Neural crest cell (in vitro differentiated cells): Measurements from ENCODE around the gene FPR2. TPM values are rescaled to one million over a fixed set of nuclear protein-coding genes. Genes with fewer than 3 reads are reported as not detected.

ENCODE experiments used
- DNase-seq: peaks from one replicate; pipeline ENCODE4 v3.0.0; 2021; ENCODE audit warnings: low read depth, mixed read lengths, low spot score
- H3K27ac Mint-ChIP-seq: one replicate; pipeline ENCODE4 v1.8.0; 2021; ENCODE audit warnings: mild to moderate bottlenecking, mixed read lengths; ENCODE audit not compliant: unreplicated experiment
- H3K27me3 Mint-ChIP-seq: 2 replicates; pipeline ENCODE4 v1.8.0; 2021; ENCODE audit warnings: low read depth, mild to moderate bottlenecking, mixed read lengths
- H3K36me3 Mint-ChIP-seq: 2 replicates; pipeline ENCODE4 v1.8.0; 2021; ENCODE audit warnings: low read depth, mild to moderate bottlenecking, mixed read lengths
- H3K4me1 Mint-ChIP-seq: 2 replicates; pipeline ENCODE4 v1.8.0; 2021; ENCODE audit warnings: mixed read lengths
- H3K4me3 Mint-ChIP-seq: one replicate; pipeline ENCODE4 v1.8.0; 2021; ENCODE audit warnings: mild to moderate bottlenecking, mixed read lengths
- H3K9me3 Mint-ChIP-seq: 2 replicates; pipeline ENCODE4 v1.8.0; 2021; ENCODE audit warnings: mixed read lengths
- CTCF ChIP-seq: fragments of 200-600 bp; sonication (generic); conservative IDR thresholded peaks from 2 replicates; pipeline ENCODE4 v1.5.0; 2021; ENCODE audit warnings: antibody characterized with exemption, mild to moderate bottlenecking
- total RNA-seq: library from RNA; stranded (reverse); gene quantifications from 2 replicates; pipeline ENCODE4 v1.2.1, GENCODE V29; 2021

The FPR2 gene
- total RNA-seq, 1 donor from 2014 or later: not detected

- Mint-ChIP-seq H3K27me3 (peaks cover 9% of the 10 kb centered on the region), H3K4me3 (no peak overlapping the region)
Measured at GRCh38 chr19:51750400-51751094, 10.4 kb upstream of the FPR2 start.

DNA sequence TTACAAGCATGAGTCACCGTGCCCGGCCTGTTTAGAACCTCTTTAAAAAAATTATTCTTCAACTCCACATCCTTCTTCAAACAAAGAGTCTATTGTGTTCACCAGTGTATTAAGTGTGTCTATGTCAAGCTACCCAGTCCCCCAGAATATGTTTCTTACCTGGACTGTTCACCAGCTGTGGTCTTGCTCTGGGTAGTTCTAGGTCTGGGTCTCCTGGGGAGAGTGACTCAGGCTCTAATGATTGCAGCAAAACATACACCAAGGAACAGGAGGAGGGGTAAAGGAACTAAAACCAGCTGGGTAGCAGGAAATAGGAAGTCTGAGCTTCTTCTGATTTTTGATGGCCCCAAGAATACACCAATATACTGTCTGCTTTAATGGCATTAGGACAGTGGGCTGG is 9.3 kb upstream of the FPR2 start, which contains the start of gene FPR1:
FPR1 (minus strand) TSS at position 224 of the 400 bp plus-strand sequence. CDS start 4,884 bp downstream, outside the sequence.
- H3K9me3 Mint-ChIP-seq: peaks cover 4% of the 10 kb centered on the region
- H3K4me1 Mint-ChIP-seq: no peaks in the 10 kb centered on the region
- no peak for TF ChIP-seq CTCF
- no peak for DNase-seq
- peaks cover 9% of the 10 kb centered on the region for H3K27me3 Mint-ChIP-seq
- no peak within 1 kb of the TSS for H3K4me3 Mint-ChIP-seq
- H3K36me3 Mint-ChIP-seq: peaks cover 2% of the 10 kb centered on the region
- no peak within 1 kb of the TSS for H3K27ac Mint-ChIP-seq

More at GRCh38 chr19:51750400-51751094, 10.4 kb upstream of the FPR2 start:
- no peak for DNase-seq
- peaks cover 4% of the 10 kb centered on the region for H3K9me3 Mint-ChIP-seq
- H3K27ac Mint-ChIP-seq: no peak overlapping the region
- H3K4me1 Mint-ChIP-seq: no peaks in the 10 kb centered on the region
- TF ChIP-seq CTCF: no peak
- peaks cover 2% of the 10 kb centered on the region for H3K36me3 Mint-ChIP-seq

- Mint-ChIP-seq H3K36me3 (peaks cover 2% of the 10 kb centered on the region), H3K4me1 (no peaks in the 10 kb centered on the region), H3K27ac (no peak overlapping the region), H3K27me3 (peaks cover 4% of the 10 kb centered on the region), H3K9me3 (peaks cover 6% of the 10 kb centered on the region), H3K4me3 (no peak overlapping the region)
- no peak for TF ChIP-seq CTCF
- DNase-seq: no peak
Measured at GRCh38 chr19:51754109-51754508, 6.9 kb upstream of the FPR2 start.

DNA sequence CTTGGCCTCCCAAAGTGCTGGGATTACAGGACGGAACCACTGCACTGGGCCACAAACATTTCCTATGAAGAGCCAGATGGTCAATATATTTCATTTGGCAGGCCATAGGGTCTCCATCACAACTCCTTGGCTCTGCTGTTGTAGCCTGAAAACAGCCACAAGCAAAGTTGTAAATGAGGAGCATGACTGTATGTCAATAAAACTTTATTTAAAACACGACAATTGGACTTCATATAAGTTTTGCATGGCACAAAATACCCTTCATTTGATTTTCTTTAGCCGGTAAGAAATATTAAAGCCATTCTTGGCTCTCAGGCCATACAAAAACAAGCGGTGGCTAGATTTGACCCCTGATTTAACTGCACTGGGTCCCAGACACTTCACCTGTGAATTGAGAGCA is 6.2 kb upstream of the FPR2 start:
- peaks cover 3% of the 10 kb centered on the region for H3K36me3 Mint-ChIP-seq
- H3K27ac Mint-ChIP-seq: no peak overlapping the region
- no peaks in the 10 kb centered on the region for H3K4me1 Mint-ChIP-seq
- DNase-seq: no peak
- TF ChIP-seq CTCF: no peak
- peaks cover 7% of the 10 kb centered on the region for H3K9me3 Mint-ChIP-seq
- no peak overlapping the region for H3K4me3 Mint-ChIP-seq
- H3K27me3 Mint-ChIP-seq: peaks cover 5% of the 10 kb centered on the region

DNA sequence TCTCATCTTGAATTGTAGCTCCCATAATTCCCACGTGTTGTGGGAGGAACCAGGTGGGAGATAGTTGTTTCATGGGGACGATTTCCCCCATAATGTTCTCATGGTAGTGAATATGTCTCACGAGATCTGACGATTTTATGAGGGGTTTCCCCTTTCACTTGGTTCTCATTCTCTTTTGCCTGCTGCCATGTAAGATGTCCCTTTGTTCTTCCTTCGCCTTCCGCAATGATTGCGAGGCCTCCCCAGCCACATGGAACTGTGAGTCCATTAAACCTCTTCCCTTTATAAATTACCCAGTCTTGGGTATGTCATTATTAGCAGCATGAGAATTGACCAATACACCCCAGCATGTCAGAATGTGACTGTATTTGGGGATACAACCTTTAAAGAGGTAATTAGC is 5.4 kb upstream of the FPR2 start:
- Mint-ChIP-seq H3K4me3 (no peak overlapping the region), H3K9me3 (peaks cover 9% of the 10 kb centered on the region), H3K4me1 (no peaks in the 10 kb centered on the region), H3K27me3 (peaks cover 7% of the 10 kb centered on the region), H3K27ac (no peak overlapping the region), H3K36me3 (peaks cover 4% of the 10 kb centered on the region)
- no peak for DNase-seq
- TF ChIP-seq CTCF: no peak
